Measurements from ENCODE around the gene KIF6. TPM values are rescaled to one million over a fixed set of nuclear protein-coding genes. Genes with fewer than 3 reads are reported as not detected.

Gene KIF6
- total RNA-seq, 2 experiments from 2014 or later = not detected

- H3K4me1 ChIP-seq (ENCODE audit: insufficient read depth, low read length) = no peaks in the 10 kb centered on the region
- Mint-ChIP-seq H3K27me3 (peaks cover 7% of the 10 kb centered on the region), H3K4me3 (no peak overlapping the region), H3K27ac (no peak overlapping the region), H3K36me3 (ENCODE audit: low read depth) (no peaks in the 10 kb centered on the region), H3K9me3 (no peaks in the 10 kb centered on the region), H3K4me1 (ENCODE audit: low read depth) (no peaks in the 10 kb centered on the region)
- CTCF ChIA-PET = no interaction called here
- POLR2A ChIA-PET = no interaction called here
- no peak overlapping the region for H3K4me3 ChIP-seq (ENCODE audit: low read length)
- no peaks in the 10 kb centered on the region for H3K27me3 ChIP-seq (ENCODE audit: control insufficient read depth in 1 of 2, insufficient read depth in 2 of 2, low read length in 2 of 2)
- ATAC-seq (ENCODE audit: poor library complexity) (no peak), DNase-seq (no peak)
- H3K9me3 ChIP-seq (ENCODE audit: control insufficient read depth in 1 of 2, insufficient read depth in 1 of 2, low read length in 2 of 2) = no peaks in the 10 kb centered on the region
- TF ChIP-seq CTCF (IDR thresholded peaks at IDR 0.05) = no peak
- no peak overlapping the region for H3K27ac ChIP-seq (ENCODE audit: low read depth in 1 of 2, low read length in 2 of 2)
- H3K36me3 ChIP-seq (ENCODE audit: insufficient read depth, low read length) = no peaks in the 10 kb centered on the region
- intact Hi-C loops (cut with DNase I, micrococcal nuclease) = no loop called here
Observed at GRCh38 chr6:39700362-39700761, 24.8 kb downstream of the KIF6 start.

GRCh38 chr6:39698789-39699188, 26.4 kb downstream of the KIF6 start:
- Histone ChIP-seq H3K27me3 (ENCODE audit: control insufficient read depth in 1 of 2, insufficient read depth in 2 of 2, low read length in 2 of 2) (no peaks in the 10 kb centered on the region), H3K9me3 (ENCODE audit: control insufficient read depth in 1 of 2, insufficient read depth in 1 of 2, low read length in 2 of 2) (no peaks in the 10 kb centered on the region), H3K27ac (ENCODE audit: low read depth in 1 of 2, low read length in 2 of 2) (no peak overlapping the region), H3K36me3 (ENCODE audit: insufficient read depth, low read length) (no peaks in the 10 kb centered on the region), H3K4me3 (ENCODE audit: low read length) (no peak overlapping the region), H3K4me1 (ENCODE audit: insufficient read depth, low read length) (no peaks in the 10 kb centered on the region)
- no peak overlapping the region for H3K27ac Mint-ChIP-seq
- H3K36me3 Mint-ChIP-seq (ENCODE audit: low read depth) = no peaks in the 10 kb centered on the region
- no peaks in the 10 kb centered on the region for H3K4me1 Mint-ChIP-seq (ENCODE audit: low read depth)
- intact Hi-C loops (cut with DNase I, micrococcal nuclease) = no loop called here
- no peak overlapping the region for H3K4me3 Mint-ChIP-seq
- peaks cover 5% of the 10 kb centered on the region for H3K27me3 Mint-ChIP-seq
- POLR2A ChIA-PET = no interaction called here
- CTCF ChIA-PET = no interaction called here
- no peaks in the 10 kb centered on the region for H3K9me3 Mint-ChIP-seq
- no peak for TF ChIP-seq CTCF (IDR thresholded peaks at IDR 0.05)
- DNase-seq (no peak), ATAC-seq (ENCODE audit: poor library complexity) (no peak)

GRCh38 chr6:39696986-39697788, 28.0 kb downstream of the KIF6 start:
- Mint-ChIP-seq H3K4me3 (no peak overlapping the region), H3K27me3 (peaks cover 15% of the 10 kb centered on the region), H3K4me1 (ENCODE audit: low read depth) (no peaks in the 10 kb centered on the region), H3K27ac (no peak overlapping the region), H3K36me3 (ENCODE audit: low read depth) (no peaks in the 10 kb centered on the region), H3K9me3 (no peaks in the 10 kb centered on the region)
- Histone ChIP-seq H3K4me3 (ENCODE audit: low read length) (no peak overlapping the region), H3K27me3 (ENCODE audit: control insufficient read depth in 1 of 2, insufficient read depth in 2 of 2, low read length in 2 of 2) (no peaks in the 10 kb centered on the region), H3K36me3 (ENCODE audit: insufficient read depth, low read length) (no peaks in the 10 kb centered on the region), H3K9me3 (ENCODE audit: control insufficient read depth in 1 of 2, insufficient read depth in 1 of 2, low read length in 2 of 2) (no peaks in the 10 kb centered on the region), H3K4me1 (ENCODE audit: insufficient read depth, low read length) (no peaks in the 10 kb centered on the region), H3K27ac (ENCODE audit: low read depth in 1 of 2, low read length in 2 of 2) (no peak overlapping the region)
- ATAC-seq (ENCODE audit: poor library complexity) = no peak
- DNase-seq = no peak
- ChIA-PET CTCF (interaction anchor here (1.1 kb wide), 1 partner anchor 11 kb away, joined by 3 read pairs; no protein-coding TSS in a partner anchor), POLR2A (no interaction called here)
- TF ChIP-seq CTCF (IDR thresholded peaks at IDR 0.05) = no peak
- intact Hi-C loops (cut with DNase I, micrococcal nuclease) = no loop called here
